SH-SY5Y (cell line): ENCODE measurements around the gene ANKRD24.

ENCODE experiments used
- GATA2 ChIP-seq: IDR thresholded peaks from 2 replicates; pipeline ENCODE4 v1.6.1; 2011; ENCODE audit warnings: mild to moderate bottlenecking, low read depth, low read length
- GATA3 ChIP-seq: IDR thresholded peaks from 2 replicates; pipeline ENCODE4 v1.6.1; 2011; ENCODE audit warnings: low read depth, mild to moderate bottlenecking, low read length, moderate library complexity

GRCh38 chr19:4152241-4152998 lies 30.1 kb upstream of the ANKRD24 start:
- TF ChIP-seq GATA2 (no peak), GATA3 (no peak)
